ENCODE data around the gene TECPR2. TPM values are rescaled to one million over a fixed set of nuclear protein-coding genes. Genes with fewer than 3 reads are reported as not detected.

Gene TECPR2
- total RNA-seq, 1 donor: 16.1 TPM

GRCh38 chr14:102454711-102455110, 92.0 kb downstream of the TECPR2 start:
- no peak overlapping the region for H3K4me3 ChIP-seq (ENCODE audit: low read depth, low read length)
- no peak for TF ChIP-seq CTCF (IDR thresholded peaks at IDR 0.05; ENCODE audit: insufficient read depth, low read length)
- DNase-seq (ENCODE audit: low read depth): no peak

GRCh38 chr14:102457509-102457908, 94.8 kb downstream of the TECPR2 start:
- TF ChIP-seq CTCF (IDR thresholded peaks at IDR 0.05; ENCODE audit: insufficient read depth, low read length): no peak
- no peak for DNase-seq (ENCODE audit: low read depth)
- no peak overlapping the region for H3K4me3 ChIP-seq (ENCODE audit: low read depth, low read length)

GRCh38 chr14:102461490-102462338, 99.0 kb downstream of the TECPR2 start:
- no peak overlapping the region for H3K4me3 ChIP-seq (ENCODE audit: low read depth, low read length)
- TF ChIP-seq CTCF (IDR thresholded peaks at IDR 0.05; ENCODE audit: insufficient read depth, low read length): no peak
- peak; percentile 22 for DNase-seq (ENCODE audit: low read depth)

- DNase-seq (ENCODE audit: low read depth): no peak
- no peak overlapping the region for H3K4me3 ChIP-seq (ENCODE audit: low read depth, low read length)
- TF ChIP-seq CTCF (IDR thresholded peaks at IDR 0.05; ENCODE audit: insufficient read depth, low read length): no peak
These were observed 99.7 kb downstream of the TECPR2 start for GRCh38 chr14:102462391-102462790.

- no peak for DNase-seq (ENCODE audit: low read depth)
- H3K4me3 ChIP-seq (ENCODE audit: low read depth, low read length): no peak overlapping the region
- TF ChIP-seq CTCF (IDR thresholded peaks at IDR 0.05; ENCODE audit: insufficient read depth, low read length): no peak
These were observed 101.3 kb downstream of the TECPR2 start for GRCh38 chr14:102464006-102464405.

GRCh38 chr14:102464846-102465341, 102.2 kb downstream of the TECPR2 start:
- no peak for TF ChIP-seq CTCF (IDR thresholded peaks at IDR 0.05; ENCODE audit: insufficient read depth, low read length)
- DNase-seq (ENCODE audit: low read depth): no peak
- H3K4me3 ChIP-seq (ENCODE audit: low read depth, low read length): no peak overlapping the region

Measured in fibroblast of the aortic adventitia (primary cell).